Measurements from ENCODE around the gene NUTM2A. TPM values are rescaled to one million over a fixed set of nuclear protein-coding genes. Genes with fewer than 3 reads are reported as not detected.

The NUTM2A gene
- total RNA-seq, 4 donors from 2014 or later, result 1.7 to 3.5 (median 2.2) TPM

Other genes starting within 250 kb of the NUTM2A start
- not detected for gene FAM25A, start 205.2 kb upstream of the NUTM2A start, total RNA-seq
- 100 to 1,000 TPM; 152 to 187 (median 161) TPM for gene GLUD1, start 130.6 kb upstream of the NUTM2A start, total RNA-seq
- gene SHLD2, start 130.2 kb upstream of the NUTM2A start, total RNA-seq, result 10 to 100 TPM; 17.0 to 25.7 (median 22.8) TPM
- 1 to 10 TPM; 2.3 to 3.4 (median 2.7) TPM for gene NUTM2D, start 132.3 kb downstream of the NUTM2A start, total RNA-seq